Skeletal muscle satellite cell (primary cell): ENCODE measurements around the gene MYDGF.

Experiments used
- H3K27me3 ChIP-seq: 2 replicates; pipeline ENCODE4 v1.7.0; 2013; ENCODE audit warnings: low read length; ENCODE audit not compliant: control insufficient read depth, insufficient read depth
- H3K36me3 ChIP-seq: 2 replicates; pipeline ENCODE4 v1.7.0; 2013; ENCODE audit warnings: mild to moderate bottlenecking, control low read depth, low read length; ENCODE audit not compliant: insufficient read depth
- H3K4me1 ChIP-seq: 2 replicates; pipeline ENCODE4 v1.7.0; 2013; ENCODE audit warnings: low read length; ENCODE audit not compliant: control insufficient read depth, insufficient read depth
- H3K4me2 ChIP-seq: 2 replicates; pipeline ENCODE4 v1.7.0; 2013; ENCODE audit warnings: mild to moderate bottlenecking, low read length
- H3K4me3 ChIP-seq: 2 replicates; pipeline ENCODE4 v1.7.0; 2013; ENCODE audit warnings: low read length
- H3K9ac ChIP-seq: 2 replicates; pipeline ENCODE4 v1.7.0; 2013; ENCODE audit warnings: mild to moderate bottlenecking, low read depth, low read length, moderate library complexity
- H3K9me3 ChIP-seq: replicated peaks from 2 replicates; pipeline ENCODE4 v1.7.0; 2013; ENCODE audit warnings: mild to moderate bottlenecking, control low read depth, low read length

MYDGF gene

GRCh38 chr19:4609878-4610511 is 60.1 kb downstream of the MYDGF start:
- Histone ChIP-seq H3K4me2 (peak overlapping the region; percentile 31), H3K4me3 (no peak overlapping the region), H3K36me3 (no peaks in the 10 kb centered on the region), H3K4me1 (no peaks in the 10 kb centered on the region), H3K9me3 (no peaks in the 10 kb centered on the region), H3K27me3 (peaks cover 28% of the 10 kb centered on the region), H3K9ac (no peak overlapping the region)
